SK-N-SH treated with all-trans-retinoic acid at 6 μM for 48 hours (cell line): ENCODE data around the gene RSAD2.

Experiments used
- ATAC-seq: fragments of 200-7000 bp; cut with Tn5 transposase; 3 replicates; pipeline ENCODE4 v1.9.1; 2020; ENCODE audit warnings: mild to moderate bottlenecking, moderate library complexity
- ARNTL ChIP-seq: fragments of 450-650 bp; formaldehyde crosslinking; IDR thresholded peaks from 2 replicates; pipeline ENCODE4 v1.5.0; 2020; ENCODE audit warnings: low read depth, mild to moderate bottlenecking, moderate library complexity, borderline replicate concordance
- BACH2 ChIP-seq: fragments of 250-450 bp; sonication (Bioruptor Pico); IDR thresholded peaks from 2 replicates; pipeline ENCODE4 v1.9.0; 2021; ENCODE audit warnings: mild to moderate bottlenecking, borderline replicate concordance
- CREB5 ChIP-seq: fragments of 250-450 bp; sonication (Bioruptor Pico); IDR thresholded peaks from 2 replicates; pipeline ENCODE4 v1.5.1; 2020; ENCODE audit warnings: low read depth, mild to moderate bottlenecking, moderate library complexity
- CSDC2 ChIP-seq: fragments of 250-450 bp; sonication (Bioruptor Pico); IDR thresholded peaks from 2 replicates; pipeline ENCODE4 v1.5.0; 2020; ENCODE audit warnings: mild to moderate bottlenecking, moderate library complexity
- ESRRG ChIP-seq: fragments of 250-450 bp; sonication (Bioruptor Pico); IDR thresholded peaks from 2 replicates; pipeline ENCODE4 v1.6.1; 2021; ENCODE audit warnings: mild to moderate bottlenecking
- GLIS3 ChIP-seq: fragments of 250-450 bp; sonication (Bioruptor Pico); IDR thresholded peaks from 2 replicates; pipeline ENCODE4 v1.5.0; 2020; ENCODE audit warnings: mild to moderate bottlenecking, moderate library complexity
- ISL1 ChIP-seq: fragments of 250-450 bp; sonication (Bioruptor Pico); IDR thresholded peaks from 2 replicates; pipeline ENCODE4 v2.1.2; 2022; ENCODE audit warnings: mild to moderate bottlenecking, moderate library complexity
- OSR1 ChIP-seq: fragments of 250-450 bp; sonication (Bioruptor Pico); IDR thresholded peaks from 2 replicates; pipeline ENCODE4 v1.8.0; 2022; ENCODE audit warnings: moderate library complexity, mild to moderate bottlenecking, inconsistent platforms
- PATZ1 ChIP-seq: fragments of 250-450 bp; sonication (Bioruptor Pico); IDR thresholded peaks from 2 replicates; pipeline ENCODE4 v1.8.0; 2020; ENCODE audit warnings: mild to moderate bottlenecking, moderate library complexity, borderline replicate concordance
- PPARA ChIP-seq: fragments of 250-450 bp; sonication (Bioruptor Pico); IDR thresholded peaks from 2 replicates; pipeline ENCODE4 v1.5.0; 2020; ENCODE audit warnings: mild to moderate bottlenecking, borderline replicate concordance
- RARB ChIP-seq: fragments of 250-450 bp; sonication (Bioruptor Pico); IDR thresholded peaks from 2 replicates; pipeline ENCODE4 v1.8.0; 2021; ENCODE audit warnings: mild to moderate bottlenecking, moderate library complexity
- SNAI2 ChIP-seq: fragments of 250-450 bp; sonication (Bioruptor Pico); IDR thresholded peaks from 2 replicates; pipeline ENCODE4 v1.5.0; 2020; ENCODE audit warnings: mild to moderate bottlenecking, moderate library complexity
- TCF4 ChIP-seq: fragments of 250-450 bp; sonication (Bioruptor Pico); IDR thresholded peaks from 2 replicates; pipeline ENCODE4 v1.8.0; 2021; ENCODE audit warnings: mild to moderate bottlenecking, moderate library complexity, borderline replicate concordance
- TOX ChIP-seq: fragments of 250-450 bp; sonication (Bioruptor Pico); IDR thresholded peaks from 2 replicates; pipeline ENCODE4 v1.8.0; 2021; ENCODE audit warnings: mild to moderate bottlenecking, moderate library complexity, borderline replicate concordance
- ZFP3 ChIP-seq: fragments of 250-450 bp; sonication (Bioruptor Pico); IDR thresholded peaks from 2 replicates; pipeline ENCODE4 v1.5.0; 2020; ENCODE audit warnings: mild to moderate bottlenecking, moderate library complexity
- ZFP30 ChIP-seq: fragments of 450-650 bp; formaldehyde crosslinking; IDR thresholded peaks from 2 replicates; pipeline ENCODE4 v1.5.0; 2022; ENCODE audit warnings: mild to moderate bottlenecking, moderate library complexity
- ZNF565 ChIP-seq: fragments of 450-650 bp; formaldehyde crosslinking; conservative IDR thresholded peaks from 2 replicates; pipeline ENCODE4 v1.5.0; 2020; ENCODE audit warnings: low read depth, mild to moderate bottlenecking, moderate library complexity
- ZNF70 ChIP-seq: fragments of 450-650 bp; formaldehyde crosslinking; IDR thresholded peaks from 2 replicates; pipeline ENCODE4 v1.5.0; 2020; ENCODE audit warnings: mild to moderate bottlenecking, moderate library complexity
- ZNF8 ChIP-seq: fragments of 450-650 bp; formaldehyde crosslinking; IDR thresholded peaks from 2 replicates; pipeline ENCODE4 v1.5.0; 2020; ENCODE audit warnings: mild to moderate bottlenecking, moderate library complexity
- TF ChIP-seq, protein P1 (sequence below): fragments of 250-450 bp; sonication (Bioruptor Pico); IDR thresholded peaks from 2 replicates; pipeline ENCODE4 v1.5.1; 2021; ENCODE audit warnings: mild to moderate bottlenecking, moderate library complexity
- TF ChIP-seq, protein P2 (sequence below): fragments of 250-450 bp; sonication (Bioruptor Pico); IDR thresholded peaks from 2 replicates; pipeline ENCODE4 v1.5.0; 2020; ENCODE audit warnings: mild to moderate bottlenecking, moderate library complexity
- TF ChIP-seq, protein P3 (sequence below): fragments of 250-450 bp; sonication (Bioruptor Pico); IDR thresholded peaks from 2 replicates; pipeline ENCODE4 v1.8.0; 2021; ENCODE audit warnings: low read depth, mild to moderate bottlenecking, moderate library complexity, borderline replicate concordance

RSAD2 gene

DNA sequence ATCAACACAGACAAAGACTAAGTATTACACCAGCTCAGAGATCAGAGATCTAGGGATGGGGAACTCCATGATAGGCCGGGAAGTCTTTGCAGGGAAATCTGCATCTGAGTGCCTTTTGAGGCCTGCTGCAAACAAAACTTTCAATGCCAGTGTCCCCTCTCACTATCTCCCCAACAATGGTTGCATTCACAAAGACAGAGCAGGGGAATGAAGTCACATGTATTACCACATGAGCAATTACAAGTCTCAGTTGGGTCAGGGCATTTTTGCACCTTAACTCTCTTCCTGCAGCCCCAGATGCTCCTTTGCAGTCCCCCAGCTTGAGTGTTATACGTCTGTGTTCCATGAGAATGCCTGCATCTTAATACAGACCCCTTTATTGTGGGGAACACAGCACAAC is 37.8 kb downstream of the RSAD2 start:
- TF ChIP-seq, protein P1, sequence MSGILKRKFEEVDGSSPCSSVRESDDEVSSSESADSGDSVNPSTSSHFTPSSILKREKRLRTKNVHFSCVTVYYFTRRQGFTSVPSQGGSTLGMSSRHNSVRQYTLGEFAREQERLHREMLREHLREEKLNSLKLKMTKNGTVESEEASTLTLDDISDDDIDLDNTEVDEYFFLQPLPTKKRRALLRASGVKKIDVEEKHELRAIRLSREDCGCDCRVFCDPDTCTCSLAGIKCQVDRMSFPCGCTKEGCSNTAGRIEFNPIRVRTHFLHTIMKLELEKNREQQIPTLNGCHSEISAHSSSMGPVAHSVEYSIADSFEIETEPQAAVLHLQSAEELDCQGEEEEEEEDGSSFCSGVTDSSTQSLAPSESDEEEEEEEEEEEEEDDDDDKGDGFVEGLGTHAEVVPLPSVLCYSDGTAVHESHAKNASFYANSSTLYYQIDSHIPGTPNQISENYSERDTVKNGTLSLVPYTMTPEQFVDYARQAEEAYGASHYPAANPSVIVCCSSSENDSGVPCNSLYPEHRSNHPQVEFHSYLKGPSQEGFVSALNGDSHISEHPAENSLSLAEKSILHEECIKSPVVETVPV (CRISPR knock-in tag): no peak
- TF ChIP-seq BACH2 (CRISPR knock-in tag) (no peak), ZNF565 (CRISPR knock-in tag) (no peak), ARNTL (CRISPR knock-in tag) (no peak), OSR1 (CRISPR knock-in tag) (no peak), CSDC2 (no peak), PPARA (no peak), SNAI2 (no peak), ZFP30 (no peak), ZFP3 (no peak), ZNF70 (CRISPR knock-in tag) (no peak), PATZ1 (CRISPR knock-in tag) (no peak), RARB (CRISPR knock-in tag) (no peak), ESRRG (no peak)
- TF ChIP-seq, protein P2, sequence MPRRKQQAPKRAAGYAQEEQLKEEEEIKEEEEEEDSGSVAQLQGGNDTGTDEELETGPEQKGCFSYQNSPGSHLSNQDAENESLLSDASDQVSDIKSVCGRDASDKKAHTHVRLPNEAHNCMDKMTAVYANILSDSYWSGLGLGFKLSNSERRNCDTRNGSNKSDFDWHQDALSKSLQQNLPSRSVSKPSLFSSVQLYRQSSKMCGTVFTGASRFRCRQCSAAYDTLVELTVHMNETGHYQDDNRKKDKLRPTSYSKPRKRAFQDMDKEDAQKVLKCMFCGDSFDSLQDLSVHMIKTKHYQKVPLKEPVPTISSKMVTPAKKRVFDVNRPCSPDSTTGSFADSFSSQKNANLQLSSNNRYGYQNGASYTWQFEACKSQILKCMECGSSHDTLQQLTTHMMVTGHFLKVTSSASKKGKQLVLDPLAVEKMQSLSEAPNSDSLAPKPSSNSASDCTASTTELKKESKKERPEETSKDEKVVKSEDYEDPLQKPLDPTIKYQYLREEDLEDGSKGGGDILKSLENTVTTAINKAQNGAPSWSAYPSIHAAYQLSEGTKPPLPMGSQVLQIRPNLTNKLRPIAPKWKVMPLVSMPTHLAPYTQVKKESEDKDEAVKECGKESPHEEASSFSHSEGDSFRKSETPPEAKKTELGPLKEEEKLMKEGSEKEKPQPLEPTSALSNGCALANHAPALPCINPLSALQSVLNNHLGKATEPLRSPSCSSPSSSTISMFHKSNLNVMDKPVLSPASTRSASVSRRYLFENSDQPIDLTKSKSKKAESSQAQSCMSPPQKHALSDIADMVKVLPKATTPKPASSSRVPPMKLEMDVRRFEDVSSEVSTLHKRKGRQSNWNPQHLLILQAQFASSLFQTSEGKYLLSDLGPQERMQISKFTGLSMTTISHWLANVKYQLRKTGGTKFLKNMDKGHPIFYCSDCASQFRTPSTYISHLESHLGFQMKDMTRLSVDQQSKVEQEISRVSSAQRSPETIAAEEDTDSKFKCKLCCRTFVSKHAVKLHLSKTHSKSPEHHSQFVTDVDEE (CRISPR knock-in tag): no peak
- no peak for ATAC-seq

DNA sequence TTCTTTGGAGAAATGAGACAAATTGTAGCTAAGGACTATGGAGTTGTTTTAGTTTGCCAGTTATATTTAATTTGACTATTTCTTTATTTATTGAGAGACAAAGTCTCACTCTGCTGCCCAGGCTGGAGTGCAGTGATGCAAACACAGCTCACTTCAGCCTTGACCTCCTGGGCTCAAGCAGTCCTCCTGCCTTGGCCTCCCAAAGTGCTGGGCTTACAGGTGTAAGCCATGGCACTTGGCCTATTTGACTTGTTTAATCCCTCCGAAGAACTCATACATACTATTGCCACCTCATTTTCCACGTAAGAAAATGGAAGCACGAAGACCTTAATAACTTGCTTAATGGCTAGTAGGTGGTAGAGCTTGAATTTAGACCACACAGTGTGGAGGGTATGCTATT is 38.6 kb downstream of the RSAD2 start:
- ATAC-seq: no peak
- TF ChIP-seq, protein P3, sequence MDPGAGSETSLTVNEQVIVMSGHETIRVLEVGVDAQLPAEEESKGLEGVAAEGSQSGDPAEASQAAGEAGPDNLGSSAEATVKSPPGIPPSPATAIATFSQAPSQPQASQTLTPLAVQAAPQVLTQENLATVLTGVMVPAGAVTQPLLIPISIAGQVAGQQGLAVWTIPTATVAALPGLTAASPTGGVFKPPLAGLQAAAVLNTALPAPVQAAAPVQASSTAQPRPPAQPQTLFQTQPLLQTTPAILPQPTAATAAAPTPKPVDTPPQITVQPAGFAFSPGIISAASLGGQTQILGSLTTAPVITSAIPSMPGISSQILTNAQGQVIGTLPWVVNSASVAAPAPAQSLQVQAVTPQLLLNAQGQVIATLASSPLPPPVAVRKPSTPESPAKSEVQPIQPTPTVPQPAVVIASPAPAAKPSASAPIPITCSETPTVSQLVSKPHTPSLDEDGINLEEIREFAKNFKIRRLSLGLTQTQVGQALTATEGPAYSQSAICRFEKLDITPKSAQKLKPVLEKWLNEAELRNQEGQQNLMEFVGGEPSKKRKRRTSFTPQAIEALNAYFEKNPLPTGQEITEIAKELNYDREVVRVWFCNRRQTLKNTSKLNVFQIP (CRISPR knock-in tag): no peak
- TF ChIP-seq ISL1 (no peak), ZFP30 (no peak)

DNA sequence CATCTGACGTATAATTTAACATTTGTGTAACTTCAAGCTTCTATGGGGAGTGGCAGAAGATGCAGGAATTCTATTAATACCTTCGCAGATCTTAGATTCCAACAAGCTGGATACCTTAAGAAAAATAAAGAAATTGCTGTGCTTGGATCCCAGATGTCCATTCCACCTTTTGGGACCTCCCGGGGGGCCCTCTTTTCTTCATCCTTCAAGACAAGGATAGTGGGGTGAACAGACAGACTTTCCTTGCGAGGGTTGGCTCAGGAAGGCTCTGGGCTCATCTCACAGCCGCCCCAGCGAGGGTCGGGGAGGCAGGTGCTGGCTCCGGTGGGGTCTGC is 39.1 kb downstream of the RSAD2 start:
- no peak for ATAC-seq
- TF ChIP-seq TOX: no peak
- no peak for TF ChIP-seq GLIS3
- no peak for TF ChIP-seq CREB5 (CRISPR knock-in tag)
- TF ChIP-seq, protein P2 (CRISPR knock-in tag): no peak
- TF ChIP-seq ZFP30: no peak
- no peak for TF ChIP-seq RARB (CRISPR knock-in tag)
- no peak for TF ChIP-seq PPARA
- TF ChIP-seq ZNF565 (CRISPR knock-in tag): no peak
- no peak for TF ChIP-seq SNAI2
- no peak for TF ChIP-seq ISL1
- TF ChIP-seq CSDC2: no peak
- TF ChIP-seq, protein P3 (CRISPR knock-in tag): no peak
- TF ChIP-seq ZNF8 (CRISPR knock-in tag): no peak
- TF ChIP-seq ARNTL (CRISPR knock-in tag): no peak
- TF ChIP-seq, protein P1 (CRISPR knock-in tag): no peak
- no peak for TF ChIP-seq TCF4 (CRISPR knock-in tag)
- TF ChIP-seq ZNF70 (CRISPR knock-in tag): no peak
